PFSK-1 (cell line): ENCODE measurements around the gene COL23A1.

Source experiments
- FOXP2 ChIP-seq: optimal IDR thresholded peaks from 2 replicates; pipeline ENCODE3; 2011; ENCODE audit warnings: borderline replicate concordance, control low read depth, inconsistent platforms; ENCODE audit not compliant: insufficient read depth; ENCODE audit errors: extremely low read length, extremely low read depth
- POLR2AphosphoS5 ChIP-seq: IDR thresholded peaks from 2 replicates; pipeline ENCODE4 v1.6.1; 2012; ENCODE audit warnings: low read depth, mild to moderate bottlenecking, control low read depth, low read length, moderate library complexity
- SIN3A ChIP-seq: IDR thresholded peaks from 2 replicates; pipeline ENCODE4 v1.6.1; 2012; ENCODE audit warnings: mild to moderate bottlenecking, low read length, moderate library complexity, borderline replicate concordance; ENCODE audit not compliant: insufficient read depth
- TAF1 ChIP-seq: IDR thresholded peaks from 2 replicates; pipeline ENCODE4 v1.6.1; 2012; ENCODE audit warnings: low read length, control low read depth, borderline replicate concordance; ENCODE audit not compliant: insufficient read depth
- TF ChIP-seq, protein P1 (sequence below), 2 experiments: IDR thresholded peaks; 2 replicates each; pipeline versions ENCODE4 v1.6.1 to v1.8.0; 2011 to 2012; ENCODE audit warnings: low read depth in 2 of 2, low read length in 2 of 2, control low read depth in 1 of 2, inconsistent platforms in 1 of 2, mild to moderate bottlenecking in 1 of 2, moderate library complexity in 1 of 2; ENCODE audit not compliant: insufficient read depth in 1 of 2

COL23A1 gene

DNA sequence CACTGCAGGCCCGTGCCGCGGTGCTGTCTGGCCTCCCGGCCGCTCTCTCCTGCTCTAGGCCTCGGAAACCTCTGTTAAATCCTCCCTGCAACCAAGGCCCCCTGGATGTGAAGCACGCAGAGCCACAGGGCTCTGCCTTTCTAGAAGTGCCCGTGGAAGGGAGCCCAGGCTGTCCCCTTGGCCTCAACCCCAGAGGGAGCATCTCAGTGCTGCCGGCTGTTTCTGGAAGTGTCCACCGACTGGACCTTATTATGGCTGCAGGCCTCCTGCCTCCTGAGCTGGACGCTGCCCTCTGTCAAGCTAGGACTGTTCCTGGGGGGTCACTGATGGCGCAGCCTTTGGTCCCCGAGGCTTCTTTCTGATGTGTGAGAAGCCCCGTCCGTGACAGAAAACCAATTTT, 317.2 kb downstream of the COL23A1 start:
- TF ChIP-seq, protein P1, sequence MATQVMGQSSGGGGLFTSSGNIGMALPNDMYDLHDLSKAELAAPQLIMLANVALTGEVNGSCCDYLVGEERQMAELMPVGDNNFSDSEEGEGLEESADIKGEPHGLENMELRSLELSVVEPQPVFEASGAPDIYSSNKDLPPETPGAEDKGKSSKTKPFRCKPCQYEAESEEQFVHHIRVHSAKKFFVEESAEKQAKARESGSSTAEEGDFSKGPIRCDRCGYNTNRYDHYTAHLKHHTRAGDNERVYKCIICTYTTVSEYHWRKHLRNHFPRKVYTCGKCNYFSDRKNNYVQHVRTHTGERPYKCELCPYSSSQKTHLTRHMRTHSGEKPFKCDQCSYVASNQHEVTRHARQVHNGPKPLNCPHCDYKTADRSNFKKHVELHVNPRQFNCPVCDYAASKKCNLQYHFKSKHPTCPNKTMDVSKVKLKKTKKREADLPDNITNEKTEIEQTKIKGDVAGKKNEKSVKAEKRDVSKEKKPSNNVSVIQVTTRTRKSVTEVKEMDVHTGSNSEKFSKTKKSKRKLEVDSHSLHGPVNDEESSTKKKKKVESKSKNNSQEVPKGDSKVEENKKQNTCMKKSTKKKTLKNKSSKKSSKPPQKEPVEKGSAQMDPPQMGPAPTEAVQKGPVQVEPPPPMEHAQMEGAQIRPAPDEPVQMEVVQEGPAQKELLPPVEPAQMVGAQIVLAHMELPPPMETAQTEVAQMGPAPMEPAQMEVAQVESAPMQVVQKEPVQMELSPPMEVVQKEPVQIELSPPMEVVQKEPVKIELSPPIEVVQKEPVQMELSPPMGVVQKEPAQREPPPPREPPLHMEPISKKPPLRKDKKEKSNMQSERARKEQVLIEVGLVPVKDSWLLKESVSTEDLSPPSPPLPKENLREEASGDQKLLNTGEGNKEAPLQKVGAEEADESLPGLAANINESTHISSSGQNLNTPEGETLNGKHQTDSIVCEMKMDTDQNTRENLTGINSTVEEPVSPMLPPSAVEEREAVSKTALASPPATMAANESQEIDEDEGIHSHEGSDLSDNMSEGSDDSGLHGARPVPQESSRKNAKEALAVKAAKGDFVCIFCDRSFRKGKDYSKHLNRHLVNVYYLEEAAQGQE (IDR thresholded peaks at IDR 0.05; ENCODE audit: insufficient read depth in 1 of 2, low read depth in 2 of 2, low read length in 2 of 2), result no peak
- no peak for TF ChIP-seq FOXP2
- no peak for TF ChIP-seq SIN3A
- TF ChIP-seq POLR2AphosphoS5, result no peak
- TF ChIP-seq TAF1, result no peak

- TF ChIP-seq, protein P1 (IDR thresholded peaks at IDR 0.05; ENCODE audit: insufficient read depth in 1 of 2, low read depth in 2 of 2, low read length in 2 of 2), result no peak
- TF ChIP-seq FOXP2 (no peak), TAF1 (no peak), POLR2AphosphoS5 (no peak), SIN3A (no peak)
Measured at GRCh38 chr5:178272591-178272990, 317.6 kb downstream of the COL23A1 start.

DNA sequence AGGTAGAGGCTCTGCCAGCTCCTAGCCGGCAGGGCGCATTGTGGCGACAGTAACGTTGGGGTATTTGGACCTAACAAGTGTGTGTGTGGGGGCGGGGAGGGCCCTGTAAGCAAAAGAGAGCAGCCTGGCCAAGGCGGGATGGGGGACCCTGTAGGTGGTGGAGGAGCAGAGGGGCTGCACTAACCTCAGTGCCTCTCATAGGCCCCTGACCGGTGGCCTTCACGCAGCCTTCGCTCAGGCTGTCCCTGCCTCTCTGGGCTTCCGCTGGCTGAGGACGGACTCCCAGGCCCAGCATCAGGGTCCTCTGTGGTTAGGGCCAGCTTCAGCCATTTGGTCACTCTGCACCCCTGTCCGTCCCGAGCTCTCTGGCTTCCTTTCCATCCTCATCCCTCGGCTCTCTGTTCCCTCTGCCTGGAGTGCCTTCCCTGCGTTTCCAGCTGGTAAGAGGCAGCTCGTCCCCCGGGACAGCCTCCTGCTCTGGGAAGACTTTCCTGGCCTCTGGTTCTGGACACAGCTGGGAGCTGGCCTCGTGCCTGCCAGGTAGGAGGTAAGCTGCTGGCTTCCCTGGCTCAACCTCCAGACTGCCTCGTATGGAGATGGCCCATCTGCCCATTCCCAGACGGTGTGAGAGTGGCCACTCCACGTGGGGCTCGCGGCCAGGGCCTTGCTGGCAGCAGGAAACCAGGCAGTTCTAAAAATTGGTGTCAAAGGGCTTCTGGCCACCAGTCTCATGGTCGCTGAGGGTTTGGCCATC, 318.3 kb downstream of the COL23A1 start:
- TF ChIP-seq FOXP2, result no peak
- TF ChIP-seq, protein P1 (IDR thresholded peaks at IDR 0.05; ENCODE audit: insufficient read depth in 1 of 2, low read depth in 2 of 2, low read length in 2 of 2), result no peak
- TF ChIP-seq TAF1, result no peak
- no peak for TF ChIP-seq POLR2AphosphoS5
- no peak for TF ChIP-seq SIN3A

DNA sequence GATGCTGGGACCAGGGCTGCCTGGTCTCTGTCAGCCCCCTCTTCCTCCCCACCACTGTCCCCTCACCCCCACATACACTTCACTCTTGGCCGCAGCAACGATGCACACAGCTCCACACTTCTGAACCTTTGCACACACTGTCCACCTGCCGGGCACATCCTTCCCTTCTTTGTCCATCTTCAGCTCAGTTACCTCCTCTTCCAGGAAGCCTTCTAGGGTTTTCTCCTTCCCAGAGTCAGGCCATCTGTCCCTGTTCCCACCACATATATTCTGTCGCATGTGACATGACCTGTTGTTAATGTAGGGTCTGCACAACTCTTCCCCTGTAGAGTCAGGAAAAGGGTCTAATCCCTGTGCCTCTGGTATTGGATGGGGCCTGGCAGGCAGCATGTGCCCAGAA, 319.0 kb downstream of the COL23A1 start:
- TF ChIP-seq, protein P1 (IDR thresholded peaks at IDR 0.05; ENCODE audit: insufficient read depth in 1 of 2, low read depth in 2 of 2, low read length in 2 of 2), result no peak
- no peak for TF ChIP-seq FOXP2
- TF ChIP-seq TAF1, result no peak
- TF ChIP-seq SIN3A, result no peak
